ENCODE data around the gene SLC29A4.
"Not testable (repeated sequence)": the region's sequence is repeated elsewhere in the genome, so short reads cannot be mapped to it uniquely, and the experiment has no call there.

GRCh38 chr7:5253529-5253928 is 29.2 kb upstream of the SLC29A4 start:
- not testable (repeated sequence) for TF ChIP-seq PPARA (CRISPR knock-in tag; IDR thresholded peaks at IDR 0.05; ENCODE audit: borderline replicate concordance); ZNF70 (CRISPR knock-in tag; IDR thresholded peaks at IDR 0.05); OSR1 (CRISPR knock-in tag; IDR thresholded peaks at IDR 0.05); ZNF565 (CRISPR knock-in tag; conservative IDR thresholded peaks at IDR 0.05; ENCODE audit: low read depth); ZFP3 (CRISPR knock-in tag; IDR thresholded peaks at IDR 0.05); ARNTL (CRISPR knock-in tag; IDR thresholded peaks at IDR 0.05; ENCODE audit: borderline replicate concordance, low read depth); CSDC2 (CRISPR knock-in tag; IDR thresholded peaks at IDR 0.05); PATZ1 (CRISPR knock-in tag; IDR thresholded peaks at IDR 0.05; ENCODE audit: borderline replicate concordance)

Data from SK-N-SH treated with all-trans-retinoic acid at 6 μM for 48 hours (cell line).